ENCODE data around the gene CACNG4. TPM values are rescaled to one million over a fixed set of nuclear protein-coding genes. Genes with fewer than 3 reads are reported as not detected.

CACNG4 gene
- total RNA-seq, 1 donor from 2014 or later: not detected

DNA sequence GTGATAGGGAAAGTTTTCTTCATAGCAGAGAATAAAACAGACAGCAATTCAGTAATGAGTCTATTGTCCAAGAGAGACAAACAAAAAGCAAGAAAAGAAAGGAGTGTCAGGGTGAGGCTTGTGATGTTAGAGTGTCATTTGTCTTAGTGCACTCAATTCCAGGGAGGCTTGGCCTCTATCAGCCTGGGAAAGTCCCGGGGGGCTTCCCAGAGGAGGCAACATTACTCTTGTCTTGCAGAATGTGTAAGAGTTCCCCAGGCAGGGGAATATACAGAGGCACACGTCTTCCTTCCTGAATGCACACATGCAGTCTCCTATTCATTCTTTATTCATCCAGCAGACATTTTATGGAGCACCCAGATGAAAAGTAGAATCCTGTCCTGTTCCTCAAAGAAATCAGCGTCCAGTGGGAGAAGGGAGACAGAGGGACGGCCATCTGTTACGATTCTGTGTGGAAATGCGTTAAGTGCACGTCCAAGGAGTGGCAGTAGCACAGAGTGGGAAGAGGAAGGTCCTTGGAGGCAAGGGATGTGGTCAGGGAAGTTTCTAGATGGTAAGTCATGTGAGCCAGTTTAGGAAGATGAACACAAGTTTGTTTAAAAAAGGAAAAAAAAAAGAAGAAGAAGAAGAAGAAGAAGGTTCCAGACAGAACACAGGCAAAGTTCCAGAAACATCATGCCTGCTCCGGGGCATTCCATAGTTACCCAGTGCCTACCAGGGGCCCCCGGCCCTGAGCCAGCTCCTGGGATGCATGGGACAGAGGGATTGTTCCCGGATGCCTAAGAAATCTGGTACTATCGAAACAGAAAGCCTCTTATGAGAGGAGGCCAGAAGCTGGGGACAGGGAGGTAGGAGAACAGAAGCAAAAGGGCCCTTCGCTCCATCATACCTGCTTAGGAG, 21.1 kb downstream of the CACNG4 start:
- no peak for DNase-seq (ENCODE audit: low read depth)

DNA sequence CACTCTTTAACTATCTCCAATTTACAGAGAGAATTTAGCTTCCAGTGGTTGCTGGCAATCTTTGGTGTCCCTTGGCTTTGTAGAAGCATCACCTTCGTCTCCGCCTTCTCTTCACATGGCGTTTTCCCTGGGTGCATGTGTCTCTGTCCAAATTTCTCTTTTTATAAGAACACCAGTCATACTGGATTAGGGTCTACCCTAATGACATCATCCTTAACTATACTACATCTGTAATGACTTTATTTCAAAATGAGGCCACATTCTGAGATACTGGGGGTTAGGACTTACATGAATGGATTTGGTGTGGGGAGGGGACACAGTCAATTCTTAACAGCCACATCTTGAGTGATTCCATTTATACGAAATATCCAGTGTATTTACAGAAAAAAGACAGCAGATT, 22.2 kb downstream of the CACNG4 start:
- no peak for DNase-seq (ENCODE audit: low read depth)

DNA sequence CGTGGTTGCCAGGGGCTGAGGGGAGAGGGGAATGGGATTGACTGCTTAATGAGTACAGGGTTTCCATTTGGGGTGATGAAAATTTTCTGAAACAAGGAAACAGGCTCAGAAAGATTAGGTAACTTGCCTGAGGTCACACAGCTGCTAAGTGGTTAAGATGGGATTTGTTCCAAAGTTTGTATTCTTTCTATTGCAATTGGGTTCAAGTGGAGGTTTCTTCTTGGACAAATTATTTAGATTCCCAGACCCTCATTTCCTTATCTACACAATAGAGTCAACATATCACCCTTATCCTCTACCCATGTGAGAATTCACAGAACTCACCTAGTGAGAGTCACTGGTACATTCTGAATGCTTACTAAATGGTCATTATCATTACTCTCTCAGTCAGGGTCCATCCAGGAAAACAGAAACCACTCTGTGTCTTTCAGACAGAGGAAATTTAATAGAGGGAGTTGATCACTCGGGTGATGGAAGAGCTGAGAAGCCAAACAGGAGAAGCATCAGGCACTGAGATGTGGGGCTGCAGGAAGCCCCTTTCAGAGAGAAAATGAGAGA, 22.6 kb downstream of the CACNG4 start:
- DNase-seq (ENCODE audit: low read depth): no peak

- no peak for DNase-seq (ENCODE audit: low read depth)
Measured at GRCh38 chr17:66988069-66988798, 23.7 kb downstream of the CACNG4 start.

DNA sequence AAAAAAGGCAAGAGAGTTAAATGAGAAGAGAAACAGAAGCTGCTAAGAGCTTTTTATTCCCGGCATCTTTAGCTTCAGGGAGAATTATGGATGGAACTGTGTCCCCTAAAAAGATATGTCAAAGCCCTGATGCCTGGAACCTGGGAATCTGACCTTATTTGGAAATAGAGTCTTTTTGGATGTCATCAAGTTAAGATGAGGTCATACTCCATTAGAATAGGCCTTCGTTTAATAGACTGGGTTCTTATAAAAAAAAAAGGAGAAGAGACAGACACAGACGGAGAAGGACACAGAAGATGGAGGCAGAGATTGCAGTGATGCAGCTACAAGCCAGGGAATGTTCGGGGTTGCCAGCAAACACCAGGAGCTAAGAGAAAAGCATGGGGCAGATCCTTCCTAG, 24.6 kb downstream of the CACNG4 start:
- no peak for DNase-seq (ENCODE audit: low read depth)

GRCh38 chr17:66989579-66989978, 25.1 kb downstream of the CACNG4 start:
- no peak for DNase-seq (ENCODE audit: low read depth)

DNA sequence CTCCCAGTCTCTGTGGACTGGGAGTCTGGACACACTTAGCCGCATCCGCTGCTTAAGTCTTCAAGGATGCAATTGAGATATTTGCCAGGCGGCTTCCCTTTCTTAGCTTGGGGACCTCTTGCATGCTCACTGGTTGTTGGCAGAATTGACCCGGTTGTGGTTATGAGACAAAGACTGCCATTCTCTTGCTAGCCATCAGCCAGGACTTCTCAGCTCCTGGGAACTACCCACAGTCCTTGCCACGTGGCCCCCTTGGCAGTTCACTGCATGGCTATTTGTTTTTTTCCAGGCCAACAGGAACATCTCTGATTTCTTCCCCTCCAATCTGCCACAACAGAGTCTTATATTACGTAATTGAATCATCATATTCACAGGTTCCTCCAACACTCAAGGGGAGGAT, 25.5 kb downstream of the CACNG4 start:
- DNase-seq (ENCODE audit: low read depth): no peak

DNA sequence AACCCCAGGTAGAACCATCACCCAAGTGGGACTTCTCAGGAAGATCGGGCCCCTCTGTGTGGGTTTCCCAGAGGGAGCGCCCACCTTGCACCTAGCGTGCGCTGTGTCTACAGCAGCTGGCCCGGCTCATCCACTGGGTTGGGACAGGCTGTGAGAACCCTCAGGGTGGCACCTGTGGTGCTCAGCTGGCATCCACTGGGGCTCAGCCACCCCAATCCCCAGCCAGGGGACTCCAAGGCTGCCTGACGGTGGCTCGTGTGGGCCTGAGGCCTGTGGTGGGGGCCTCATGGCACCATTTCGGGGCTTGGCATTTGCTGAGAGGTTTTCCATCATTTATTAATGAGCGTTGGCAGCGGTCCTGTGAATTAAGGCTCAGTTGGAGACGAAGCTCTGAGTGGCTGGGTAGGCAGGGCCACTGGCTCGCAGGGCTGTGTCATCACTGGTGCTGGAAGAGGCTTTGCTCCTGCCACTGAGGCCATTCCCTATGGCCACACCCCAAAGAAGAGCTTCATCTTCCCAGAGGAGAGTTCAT, 28.5 kb downstream of the CACNG4 start:
- DNase-seq (ENCODE audit: low read depth): no peak

DNA sequence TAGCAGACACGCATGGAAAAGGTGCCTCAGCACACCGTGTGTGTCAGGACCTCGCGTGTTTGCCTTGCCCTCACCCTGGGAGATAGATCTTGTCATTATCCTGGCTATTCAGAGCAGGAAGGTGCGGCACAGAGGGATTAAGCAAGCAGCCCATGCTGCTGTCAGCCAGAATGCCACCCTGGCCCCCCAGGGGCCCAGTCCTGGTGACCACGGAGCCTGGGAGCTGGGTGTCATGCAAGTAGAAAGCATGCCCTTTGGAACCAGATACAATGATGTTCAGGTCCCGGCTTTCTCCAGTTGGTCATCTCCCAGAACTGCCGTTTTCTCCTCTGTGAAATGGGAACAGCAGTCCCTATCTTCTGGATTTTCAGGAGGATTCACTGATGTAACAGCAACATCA, 29.9 kb downstream of the CACNG4 start:
- DNase-seq (ENCODE audit: low read depth): no peak

- peak; percentile 29 for DNase-seq (ENCODE audit: low read depth)
Measured at GRCh38 chr17:66994930-66995535, 30.5 kb downstream of the CACNG4 start.

- DNase-seq (ENCODE audit: low read depth): no peak
Measured at GRCh38 chr17:66995944-66996343, 31.4 kb downstream of the CACNG4 start.

GRCh38 chr17:66996926-66997325, 32.4 kb downstream of the CACNG4 start:
- DNase-seq (ENCODE audit: low read depth): no peak

DNA sequence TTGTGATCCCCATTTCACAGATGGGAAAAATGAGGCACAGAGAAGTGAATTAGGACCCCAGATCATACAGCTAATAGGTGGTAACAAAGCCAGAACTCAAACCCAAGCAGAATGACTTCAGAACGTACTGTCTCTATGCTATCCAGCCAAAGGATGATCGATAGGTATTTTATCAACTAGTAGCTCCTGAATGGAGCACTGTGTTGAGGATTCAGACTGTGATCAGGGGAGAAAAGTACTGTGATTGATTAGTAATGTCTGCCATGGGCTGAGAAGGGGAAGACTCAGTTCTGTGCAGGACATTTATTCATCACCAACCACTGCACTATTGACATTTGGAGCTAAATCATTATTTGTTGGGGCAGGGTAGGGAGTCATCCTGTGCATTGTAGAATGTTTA, 38.7 kb downstream of the CACNG4 start:
- DNase-seq (ENCODE audit: low read depth): no peak

GRCh38 chr17:67004181-67004580, 39.7 kb downstream of the CACNG4 start:
- no peak for DNase-seq (ENCODE audit: low read depth)

- DNase-seq (ENCODE audit: low read depth): no peak
Measured at GRCh38 chr17:67007266-67007665, 42.8 kb downstream of the CACNG4 start.

DNA sequence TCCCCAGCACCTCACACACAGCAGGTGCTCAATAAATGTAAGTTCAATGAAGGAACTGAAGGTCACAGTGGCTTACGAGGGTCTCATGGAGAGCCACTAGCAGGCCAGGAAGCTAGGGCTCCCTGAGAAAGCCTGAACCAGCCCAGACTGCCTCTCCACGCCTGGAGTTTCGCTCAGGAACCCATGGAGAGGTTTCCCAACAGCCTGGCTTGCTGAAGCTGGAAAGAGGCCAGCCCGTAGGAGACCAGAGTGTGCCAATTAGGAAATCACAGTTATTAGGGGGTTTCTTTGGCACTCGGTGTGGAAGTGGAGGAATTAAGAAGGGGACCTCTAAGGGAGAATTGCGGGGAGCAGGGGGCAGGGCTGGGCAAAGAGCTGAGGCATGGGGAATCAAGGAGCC, 43.6 kb downstream of the CACNG4 start:
- no peak for DNase-seq (ENCODE audit: low read depth)

DNA sequence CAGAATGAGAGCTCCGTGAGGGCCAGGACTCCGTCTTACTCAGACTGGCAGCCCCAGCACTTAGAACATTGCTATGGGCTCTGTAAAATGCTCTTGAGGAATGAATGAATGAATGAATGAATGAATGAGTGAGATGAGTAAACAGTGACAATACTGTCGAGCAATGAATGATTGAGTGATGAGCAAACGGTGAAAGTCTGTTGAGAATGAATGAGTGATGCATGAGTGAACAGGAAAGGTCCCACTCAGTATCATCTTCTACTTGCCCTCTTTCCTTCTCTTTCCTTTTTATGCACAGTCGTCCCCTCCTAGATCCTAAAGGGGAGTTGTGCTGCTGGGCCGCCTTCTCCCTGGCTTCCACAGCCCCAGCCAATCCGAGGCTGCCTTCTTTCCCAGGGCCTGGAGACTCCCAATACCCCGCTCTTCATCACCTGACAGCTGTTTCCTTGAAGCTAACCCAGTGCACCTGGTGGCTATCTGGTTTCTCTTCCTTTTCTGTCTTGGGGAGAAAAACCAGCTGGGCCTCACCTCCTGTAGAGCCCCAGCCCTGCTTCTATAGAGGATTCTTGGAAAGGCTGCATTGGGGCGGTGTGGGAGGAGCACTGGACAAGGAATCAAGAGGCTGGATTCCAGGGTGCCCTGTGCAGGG, 47.1 kb downstream of the CACNG4 start:
- no peak for DNase-seq (ENCODE audit: low read depth)

DNA sequence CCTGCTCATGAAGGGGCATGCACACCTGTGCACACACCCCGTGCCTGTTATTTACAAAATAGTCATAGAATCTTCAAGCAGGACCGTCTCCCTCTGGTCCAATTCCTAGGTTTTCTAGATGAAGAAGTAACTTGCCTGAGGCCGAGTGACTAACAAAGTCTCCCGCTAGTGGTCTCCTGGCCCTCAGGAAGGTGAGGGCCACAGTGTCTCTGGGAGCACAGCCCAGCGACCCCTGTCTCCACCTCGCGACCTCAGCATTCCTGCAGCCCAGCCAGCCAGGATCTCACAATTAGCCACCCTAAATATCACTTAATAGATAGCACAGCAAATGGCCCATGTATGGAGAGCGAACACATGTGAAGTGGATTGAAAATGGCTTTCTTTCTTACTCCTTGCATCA, 49.4 kb downstream of the CACNG4 start:
- DNase-seq (ENCODE audit: low read depth): peak; percentile 9

DNA sequence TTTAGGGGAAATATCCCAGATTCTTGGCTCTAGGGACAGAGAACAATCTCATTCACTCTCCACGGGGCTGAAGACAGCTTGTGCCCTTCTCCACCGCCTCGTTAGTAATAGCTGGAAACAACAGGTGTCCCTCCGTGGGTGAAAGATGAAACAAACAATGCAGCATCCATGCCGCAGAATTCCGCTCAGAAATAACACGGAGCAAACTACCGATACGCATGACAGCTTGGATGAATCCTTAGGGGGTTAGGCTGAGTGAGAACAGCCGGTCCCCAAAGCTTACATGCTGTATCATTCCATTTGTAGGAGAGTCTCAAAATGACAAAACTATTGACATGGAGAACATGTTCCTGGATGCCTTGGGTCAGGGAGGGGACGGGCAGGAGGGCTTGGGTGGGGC, 50.5 kb downstream of the CACNG4 start:
- DNase-seq (ENCODE audit: low read depth): no peak

DNA sequence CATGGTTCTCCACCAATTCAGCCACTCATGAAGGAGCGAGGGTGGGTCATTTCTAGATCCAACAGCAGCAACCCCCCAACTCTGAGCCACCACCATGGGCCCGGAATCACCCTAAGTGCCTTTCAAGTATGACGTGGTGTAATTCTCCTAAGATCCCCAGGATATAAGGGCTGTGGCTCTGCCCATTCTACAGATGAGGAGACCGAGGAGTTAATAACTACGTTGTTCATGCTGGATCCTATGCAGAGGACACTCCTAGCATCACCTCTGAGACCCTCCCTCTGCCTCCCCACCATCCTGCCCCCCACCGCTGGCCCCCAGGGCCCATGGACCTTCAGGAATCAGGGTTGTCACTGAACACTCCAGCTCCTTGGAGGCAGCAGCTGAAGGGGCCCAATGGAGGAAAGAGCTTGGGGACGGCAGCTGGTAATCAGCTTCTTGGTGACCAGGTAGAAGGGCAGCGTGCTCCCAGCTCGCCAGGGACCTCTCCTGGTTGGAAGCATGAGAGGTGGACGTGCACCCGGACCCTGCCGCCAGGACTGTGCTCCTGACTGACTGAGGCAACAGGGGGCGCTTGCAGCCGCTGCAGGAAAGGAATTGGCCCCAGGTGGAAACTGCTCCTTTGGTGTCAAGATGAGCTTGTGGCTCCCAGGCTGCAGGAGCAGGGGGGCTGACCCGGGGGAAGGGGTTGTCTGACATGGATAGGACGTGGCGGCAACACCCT, 51.7 kb downstream of the CACNG4 start:
- no peak for DNase-seq (ENCODE audit: low read depth)

- no peak for DNase-seq (ENCODE audit: low read depth)
Measured at GRCh38 chr17:67017910-67018309, 53.4 kb downstream of the CACNG4 start.
